ENCODE results near the gene NRGN. TPM values are rescaled to one million over a fixed set of nuclear protein-coding genes. Genes with fewer than 3 reads are reported as not detected.
"Not testable (repeated sequence)": the region's sequence is repeated elsewhere in the genome, so short reads cannot be mapped to it uniquely, and the experiment has no call there.

The NRGN gene
- total RNA-seq, 4 donors from 2014 or later: 1.0 to 3.2 (median 2.0) TPM

DNA sequence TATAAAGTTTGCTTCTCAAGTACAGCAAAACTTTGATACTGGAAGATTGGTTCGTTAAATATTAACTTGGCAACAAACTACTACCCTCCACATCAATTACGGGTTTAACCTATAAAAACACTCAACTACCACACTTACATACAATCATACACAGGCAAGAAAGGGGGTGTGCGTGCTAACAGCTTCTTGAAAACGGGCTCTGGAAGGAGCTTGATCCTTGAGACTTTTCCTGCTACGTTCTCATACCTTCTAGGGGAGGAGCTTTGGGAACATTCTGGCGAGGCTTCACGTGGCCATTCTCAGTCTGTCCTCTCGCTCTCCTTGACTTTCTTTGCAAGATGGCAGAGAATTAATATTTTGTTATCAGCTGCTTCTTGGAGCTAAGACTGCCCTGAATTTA is 29.2 kb downstream of the NRGN start:
- no peak for ATAC-seq (ENCODE audit: low FRiP score)
- no peak for DNase-seq (ENCODE audit: low spot score)
- TF ChIP-seq, protein P1, sequence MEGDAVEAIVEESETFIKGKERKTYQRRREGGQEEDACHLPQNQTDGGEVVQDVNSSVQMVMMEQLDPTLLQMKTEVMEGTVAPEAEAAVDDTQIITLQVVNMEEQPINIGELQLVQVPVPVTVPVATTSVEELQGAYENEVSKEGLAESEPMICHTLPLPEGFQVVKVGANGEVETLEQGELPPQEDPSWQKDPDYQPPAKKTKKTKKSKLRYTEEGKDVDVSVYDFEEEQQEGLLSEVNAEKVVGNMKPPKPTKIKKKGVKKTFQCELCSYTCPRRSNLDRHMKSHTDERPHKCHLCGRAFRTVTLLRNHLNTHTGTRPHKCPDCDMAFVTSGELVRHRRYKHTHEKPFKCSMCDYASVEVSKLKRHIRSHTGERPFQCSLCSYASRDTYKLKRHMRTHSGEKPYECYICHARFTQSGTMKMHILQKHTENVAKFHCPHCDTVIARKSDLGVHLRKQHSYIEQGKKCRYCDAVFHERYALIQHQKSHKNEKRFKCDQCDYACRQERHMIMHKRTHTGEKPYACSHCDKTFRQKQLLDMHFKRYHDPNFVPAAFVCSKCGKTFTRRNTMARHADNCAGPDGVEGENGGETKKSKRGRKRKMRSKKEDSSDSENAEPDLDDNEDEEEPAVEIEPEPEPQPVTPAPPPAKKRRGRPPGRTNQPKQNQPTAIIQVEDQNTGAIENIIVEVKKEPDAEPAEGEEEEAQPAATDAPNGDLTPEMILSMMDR (IDR thresholded peaks at IDR 0.05): no peak

DNA sequence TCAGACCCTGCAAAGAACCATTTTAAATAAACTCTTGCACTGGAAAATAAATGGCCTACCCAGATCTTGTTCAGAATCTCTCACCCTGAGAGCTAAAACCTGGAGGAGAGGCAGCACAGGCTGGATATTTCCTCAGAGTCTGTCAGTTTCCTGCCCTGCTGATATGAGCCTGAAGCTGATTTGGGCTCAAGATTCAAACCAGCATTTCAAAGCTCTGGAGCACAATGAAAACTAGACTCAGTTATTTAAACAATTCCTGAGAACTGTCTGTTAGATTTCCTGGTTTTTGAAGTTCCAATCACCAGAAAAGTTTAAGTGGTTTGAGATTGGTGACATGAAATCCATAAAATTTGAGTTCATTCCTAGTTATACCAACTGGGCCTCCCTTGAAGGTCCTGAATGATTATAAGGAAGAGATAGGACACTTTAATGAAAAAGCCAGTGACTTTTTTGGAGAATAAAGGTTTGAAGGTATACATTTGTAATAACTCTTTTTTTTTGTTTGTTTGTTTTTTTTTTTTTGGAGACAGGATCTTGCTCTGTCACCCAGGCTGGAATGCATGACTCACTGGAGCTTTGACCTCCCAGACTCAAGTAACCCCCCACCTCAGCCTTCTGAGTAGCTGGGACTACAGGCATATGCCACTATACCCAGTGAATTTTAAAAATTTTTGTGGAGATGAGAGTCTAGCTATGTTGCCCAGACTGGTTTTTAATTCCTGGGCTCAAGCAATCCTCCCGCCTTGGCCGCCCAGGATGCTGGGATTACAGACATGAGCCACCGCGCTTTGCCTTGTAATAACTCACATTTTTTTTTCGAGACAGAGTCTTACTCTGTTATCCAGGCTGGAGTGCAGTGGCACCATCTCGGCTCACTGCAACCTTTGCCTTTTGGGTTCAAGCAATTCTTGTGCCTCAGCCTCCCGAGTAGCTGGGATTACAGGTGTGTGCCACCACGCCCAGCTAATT is 30.3 kb downstream of the NRGN start:
- TF ChIP-seq, protein P1 (IDR thresholded peaks at IDR 0.05): no peak
- ATAC-seq (ENCODE audit: low FRiP score): no peak
- no peak for DNase-seq (ENCODE audit: low spot score)

DNA sequence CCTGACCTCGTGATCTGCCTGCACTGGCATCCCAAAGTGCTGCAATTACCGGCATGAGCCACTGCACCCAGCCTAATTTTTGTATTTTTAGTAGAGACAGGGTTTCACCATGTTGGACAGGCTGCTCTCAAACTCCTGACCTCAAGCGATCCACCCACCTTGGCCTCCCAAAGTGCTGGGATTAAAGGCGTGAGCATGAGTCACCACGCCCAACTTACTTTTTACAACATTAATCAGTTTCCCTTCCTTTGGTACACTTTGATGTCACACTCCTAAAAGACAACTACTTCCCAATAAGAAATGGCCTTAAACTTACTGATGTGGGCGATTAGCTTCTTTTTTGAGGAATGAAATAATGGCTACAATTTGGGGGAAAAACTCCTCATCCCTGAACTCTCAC is 31.2 kb downstream of the NRGN start:
- ATAC-seq (ENCODE audit: low FRiP score); DNase-seq (ENCODE audit: low spot score): not testable (repeated sequence)

DNA sequence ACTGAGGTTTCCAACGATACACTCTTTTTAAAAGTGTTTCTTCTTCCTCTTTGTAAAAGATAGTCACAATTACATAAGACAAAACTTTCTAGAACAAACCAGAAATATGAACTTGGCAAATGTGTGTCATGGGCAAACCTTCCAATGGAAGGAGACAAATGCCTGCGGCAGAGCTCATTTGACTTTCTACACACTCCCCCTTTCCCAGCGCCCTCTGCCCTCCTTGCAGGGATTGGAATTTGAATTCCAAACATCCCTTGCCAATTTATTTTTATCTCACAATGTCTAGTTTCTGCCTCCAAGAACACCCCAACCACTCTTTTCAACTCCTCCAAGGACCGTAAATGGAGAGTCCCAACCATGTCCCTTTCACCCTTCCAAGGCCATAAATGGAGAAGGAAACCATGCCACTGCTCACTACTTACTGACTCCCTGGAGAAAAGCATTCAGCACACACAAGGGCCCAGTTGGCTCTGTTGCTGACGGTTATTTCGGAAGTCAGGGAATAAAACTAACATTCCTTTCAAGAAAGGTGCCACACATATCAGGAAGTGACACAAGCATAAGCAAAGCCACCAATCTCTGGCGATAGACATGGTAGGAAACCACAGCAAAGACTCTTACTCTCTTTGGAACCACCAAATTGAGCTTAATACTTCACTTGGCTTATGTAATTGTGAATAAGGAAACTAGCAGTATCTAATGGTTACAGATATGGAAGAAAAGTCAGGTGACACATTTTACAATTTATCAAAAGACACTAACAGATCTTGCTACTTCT is 37.3 kb downstream of the NRGN start:
- DNase-seq (ENCODE audit: low spot score): no peak
- TF ChIP-seq, protein P1 (IDR thresholded peaks at IDR 0.05): no peak
- ATAC-seq (ENCODE audit: low FRiP score): no peak

DNA sequence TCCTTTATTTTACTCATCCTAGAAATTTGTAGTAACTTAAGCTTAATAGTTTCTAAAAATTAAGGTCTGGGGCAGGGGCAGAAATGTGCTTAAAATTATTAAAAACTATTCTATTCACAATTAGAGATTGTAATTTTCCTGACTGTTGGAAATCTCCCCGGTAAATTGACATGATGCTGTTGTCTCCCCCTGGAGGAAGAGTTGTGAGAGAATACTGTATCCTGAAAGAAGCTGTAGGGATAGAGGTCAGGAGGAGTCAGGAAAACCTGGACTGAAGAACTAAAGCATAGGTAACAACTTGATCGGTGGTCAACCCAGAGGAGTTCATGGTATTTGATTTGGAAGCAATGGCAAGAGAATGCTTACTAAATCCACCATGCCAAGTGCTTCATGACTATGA is 38.5 kb downstream of the NRGN start:
- TF ChIP-seq, protein P1 (IDR thresholded peaks at IDR 0.05): no peak
- no peak for ATAC-seq (ENCODE audit: low FRiP score)
- no peak for DNase-seq (ENCODE audit: low spot score)

DNA sequence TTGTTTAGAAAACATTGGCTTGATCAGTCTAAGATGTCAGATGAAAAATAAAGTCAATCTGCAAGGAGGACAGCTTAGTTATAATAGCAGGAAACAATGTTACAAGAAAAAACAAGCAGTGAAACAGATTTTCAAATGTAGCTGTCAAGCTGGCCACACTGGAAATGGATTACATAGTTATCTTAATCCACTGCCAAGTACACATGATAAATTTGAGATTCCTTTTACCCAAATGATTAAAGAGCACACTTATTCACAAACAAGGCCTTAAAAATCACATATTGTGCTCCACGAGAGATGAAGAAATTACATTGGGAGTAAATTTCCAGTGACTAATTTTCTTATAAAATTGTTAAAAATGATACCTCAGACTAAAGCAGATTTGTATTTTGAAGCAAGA is 39.8 kb downstream of the NRGN start:
- no peak for ATAC-seq (ENCODE audit: low FRiP score)
- TF ChIP-seq, protein P1 (IDR thresholded peaks at IDR 0.05): no peak

DNA sequence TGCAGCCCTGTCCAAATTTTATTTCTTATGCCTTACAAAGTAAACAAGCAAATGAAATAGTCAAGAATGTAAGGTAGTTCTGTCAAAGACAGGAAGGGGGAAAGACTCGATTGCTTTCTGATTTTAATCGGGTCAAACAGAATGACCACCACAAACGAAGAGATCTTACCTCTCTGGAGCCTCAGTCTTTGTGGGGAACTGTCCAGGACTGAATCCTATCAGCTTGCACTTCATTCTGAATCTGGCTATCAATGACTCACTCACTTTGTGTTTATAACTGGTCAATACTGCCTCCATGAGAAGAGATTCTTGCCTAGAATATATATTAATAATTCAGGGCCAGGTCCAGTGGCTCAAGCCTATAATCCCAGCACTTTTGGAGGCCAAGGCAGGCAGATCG is 43.3 kb downstream of the NRGN start:
- DNase-seq (ENCODE audit: low spot score) (no peak), ATAC-seq (ENCODE audit: low FRiP score) (no peak)
- TF ChIP-seq, protein P1 (IDR thresholded peaks at IDR 0.05): no peak

More for the DNA sequence above, 39.8 kb downstream of the NRGN start:
- no peak for DNase-seq (ENCODE audit: low spot score)

All from omental fat pad (tissue), 4 donors.